ENCODE measurements around the gene COL9A3. TPM values are rescaled to one million over a fixed set of nuclear protein-coding genes. Genes with fewer than 3 reads are reported as not detected.

The COL9A3 gene
- total RNA-seq, result 1.4 and 2.3 TPM in 2 replicates

GRCh38 chr20:62816884-62817873 is at the start of gene COL9A3:
Gene COL9A3 (plus strand): TSS chr20:62817050. CDS start chr20:62817065, 15 bp downstream.

GRCh38 chr20:62804627-62805154 is 12.2 kb upstream of the COL9A3 start, which contains the start of gene OGFR:
Gene OGFR (plus strand): TSS chr20:62804835. CDS start chr20:62804860, 25 bp downstream.

GRCh38 chr20:62861726-62862336 is 45.0 kb downstream of the COL9A3 start, which contains the start of gene TCFL5:
Gene TCFL5 (minus strand): TSS chr20:62861822. CDS start chr20:62861670, 152 bp downstream.

Other genes with a start within 250 kb of the COL9A3 start
- gene SLCO4A1, start 174.5 kb upstream of the COL9A3 start, total RNA-seq, result 0.89 and 3.7 TPM in 2 replicates
- gene NTSR1, start 108.2 kb upstream of the COL9A3 start, total RNA-seq, result not detected in 2 replicates
- gene MRGBP, start 20.6 kb upstream of the COL9A3 start, total RNA-seq, result 12.4 and 17.0 TPM in 2 replicates
- gene OGFR, start 12.2 kb upstream of the COL9A3 start, total RNA-seq, result 42.4 and 53.9 TPM in 2 replicates
- 10.1 and 15.0 TPM in 2 replicates for gene TCFL5, start 44.8 kb downstream of the COL9A3 start, total RNA-seq
- 29.7 and 30.8 TPM in 2 replicates for gene DIDO1, start 109.5 kb downstream of the COL9A3 start, total RNA-seq
- 18.5 and 20.4 TPM in 2 replicates for gene GID8, start 121.1 kb downstream of the COL9A3 start, total RNA-seq
- 26.1 and 36.3 TPM in 2 replicates for gene SLC17A9, start 135.7 kb downstream of the COL9A3 start, total RNA-seq
- gene BHLHE23, start 189.9 kb downstream of the COL9A3 start, total RNA-seq, result not detected in 2 replicates

All from myometrial cell (primary cell).